ENCODE measurements around the gene RND2. TPM values are rescaled to one million over a fixed set of nuclear protein-coding genes. Genes with fewer than 3 reads are reported as not detected.
"Not testable (repeated sequence)": the region's sequence is repeated elsewhere in the genome, so short reads cannot be mapped to it uniquely, and the experiment has no call there.

The RND2 gene, protein sequence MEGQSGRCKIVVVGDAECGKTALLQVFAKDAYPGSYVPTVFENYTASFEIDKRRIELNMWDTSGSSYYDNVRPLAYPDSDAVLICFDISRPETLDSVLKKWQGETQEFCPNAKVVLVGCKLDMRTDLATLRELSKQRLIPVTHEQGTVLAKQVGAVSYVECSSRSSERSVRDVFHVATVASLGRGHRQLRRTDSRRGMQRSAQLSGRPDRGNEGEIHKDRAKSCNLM
- total RNA-seq (0.77 and 0.99 TPM in 2 replicates), polyA plus RNA-seq (0.54 and 0.95 TPM in 2 replicates), polyA minus RNA-seq (ENCODE audit: low replicate concordance) (0.96 and 1.1 TPM in 2 replicates)
- 0.68 and 1.3 TPM in 2 replicates for polyA plus RNA-seq (2012)

DNA sequence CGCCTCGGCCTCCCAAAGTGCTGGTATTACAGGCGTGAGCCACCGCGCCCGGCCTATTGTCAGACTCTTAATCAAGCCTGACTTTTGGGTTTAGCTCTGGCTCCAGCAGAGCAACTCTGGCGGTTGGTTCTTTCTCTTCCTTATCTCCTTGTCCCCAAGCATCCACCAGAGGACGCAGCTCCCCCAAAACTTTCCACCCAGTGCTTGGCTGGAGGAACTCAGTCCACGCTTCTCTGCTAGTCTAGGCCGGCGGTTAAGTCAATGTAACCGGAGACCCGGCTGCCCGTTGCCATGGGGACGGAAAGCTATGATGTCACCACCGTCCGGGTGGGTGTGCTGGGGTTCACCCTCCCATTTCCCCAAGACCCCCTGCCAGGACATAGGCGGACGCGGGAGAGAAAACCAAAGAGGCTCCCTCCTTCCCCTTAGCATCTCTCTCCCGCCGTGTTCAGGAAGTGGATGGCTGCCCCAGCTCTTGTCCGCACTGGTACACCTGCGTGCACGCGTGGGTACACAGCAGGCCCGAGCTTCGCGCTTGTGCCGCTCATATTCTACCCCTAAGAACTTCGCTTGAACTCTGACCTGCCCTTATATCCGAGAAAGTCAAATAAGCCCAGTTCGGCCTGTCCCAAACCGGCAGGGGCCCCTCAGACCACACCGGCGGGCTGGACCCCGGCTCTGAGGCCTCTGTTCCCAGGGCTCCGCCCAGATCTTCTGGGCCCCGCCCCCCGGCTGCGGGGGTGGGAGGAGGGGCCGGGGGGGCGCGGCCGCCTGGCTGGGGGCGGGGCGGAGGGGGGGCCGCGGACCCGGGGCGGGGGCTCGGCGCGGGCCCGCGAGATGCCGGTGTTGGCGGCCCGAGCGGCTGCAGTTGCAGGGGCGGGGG, at the start of gene RND2:
RND2 (plus strand) TSS at position 825 of the 883 bp plus-strand sequence. CDS start 117 bp downstream, outside the sequence.
- H3K36me3 ChIP-seq (ENCODE audit: control insufficient read depth, insufficient read depth, low read length), result no peaks in the 10 kb centered on the region
- H4K20me1 ChIP-seq (ENCODE audit: control insufficient read depth, extremely low read depth, insufficient read depth, low read length), result no peaks in the 10 kb centered on the region
- H3K4me1 ChIP-seq (ENCODE audit: control insufficient read depth, extremely low read depth, insufficient read depth, low read length), result peaks cover 13% of the 10 kb centered on the region
- peak within 1 kb of the TSS; percentile 100 for H3K4me2 ChIP-seq (ENCODE audit: extremely low read depth, insufficient read depth, low read length)
- peak within 1 kb of the TSS; percentile 59 to 76 (median 68) for H3K4me3 ChIP-seq (replicated peaks in 1 of 4; ENCODE audit: control extremely low read depth in 1 of 4, insufficient read depth in 1 of 4, low read depth in 3 of 4, low read length in 4 of 4)
- peak within 1 kb of the TSS; percentile 91 for H2AFZ ChIP-seq (ENCODE audit: low read length)
- H3K9ac ChIP-seq (ENCODE audit: insufficient read depth, low read length), result peak within 1 kb of the TSS; percentile 58
- peak; percentile 93 to 95 for DNase-seq (ENCODE audit: low read depth in 2 of 2)
- H3K79me2 ChIP-seq (ENCODE audit: control insufficient read depth, insufficient read depth, low read length), result peaks cover 20% of the 10 kb centered on the region
- H3K27ac ChIP-seq (ENCODE audit: insufficient read depth, low read length), result peak within 1 kb of the TSS; percentile 43
- TF ChIP-seq EZH2 (IDR thresholded peaks at IDR 0.05; ENCODE audit: low read length, missing control alignments), result no peak
- TF ChIP-seq, protein P1, sequence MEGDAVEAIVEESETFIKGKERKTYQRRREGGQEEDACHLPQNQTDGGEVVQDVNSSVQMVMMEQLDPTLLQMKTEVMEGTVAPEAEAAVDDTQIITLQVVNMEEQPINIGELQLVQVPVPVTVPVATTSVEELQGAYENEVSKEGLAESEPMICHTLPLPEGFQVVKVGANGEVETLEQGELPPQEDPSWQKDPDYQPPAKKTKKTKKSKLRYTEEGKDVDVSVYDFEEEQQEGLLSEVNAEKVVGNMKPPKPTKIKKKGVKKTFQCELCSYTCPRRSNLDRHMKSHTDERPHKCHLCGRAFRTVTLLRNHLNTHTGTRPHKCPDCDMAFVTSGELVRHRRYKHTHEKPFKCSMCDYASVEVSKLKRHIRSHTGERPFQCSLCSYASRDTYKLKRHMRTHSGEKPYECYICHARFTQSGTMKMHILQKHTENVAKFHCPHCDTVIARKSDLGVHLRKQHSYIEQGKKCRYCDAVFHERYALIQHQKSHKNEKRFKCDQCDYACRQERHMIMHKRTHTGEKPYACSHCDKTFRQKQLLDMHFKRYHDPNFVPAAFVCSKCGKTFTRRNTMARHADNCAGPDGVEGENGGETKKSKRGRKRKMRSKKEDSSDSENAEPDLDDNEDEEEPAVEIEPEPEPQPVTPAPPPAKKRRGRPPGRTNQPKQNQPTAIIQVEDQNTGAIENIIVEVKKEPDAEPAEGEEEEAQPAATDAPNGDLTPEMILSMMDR (conservative IDR thresholded peaks at IDR 0.05 in 1 of 2, IDR thresholded peaks at IDR 0.05 in 1 of 2; ENCODE audit: low read depth in 1 of 2, low read length in 2 of 2), result peak; percentile 81 to 92
- no peaks in the 10 kb centered on the region for H3K9me3 ChIP-seq (ENCODE audit: control insufficient read depth, insufficient read depth, low read depth, low read length)
- no peaks in the 10 kb centered on the region for H3K27me3 ChIP-seq (ENCODE audit: control insufficient read depth, insufficient read depth, low read length)

DNA sequence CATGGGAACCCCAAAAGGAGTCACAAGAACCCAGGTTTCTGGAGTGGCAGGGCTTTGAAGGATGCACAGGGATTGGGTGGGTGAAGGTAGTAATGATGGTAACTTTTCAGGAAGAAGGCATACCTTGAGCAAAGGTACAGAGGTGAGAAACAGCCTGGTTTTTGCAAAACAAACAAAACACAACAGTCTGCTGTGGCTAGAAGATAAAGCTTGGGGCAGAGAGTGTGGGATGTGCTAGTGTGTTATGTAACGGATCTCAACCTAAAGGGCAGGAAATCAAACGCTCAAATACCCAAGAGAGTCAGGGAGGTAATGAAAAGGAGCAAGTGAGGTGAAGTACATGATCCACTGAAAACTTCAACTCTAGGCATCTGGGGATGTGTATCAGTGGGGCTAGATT, 49.8 kb upstream of the RND2 start:
- H4K20me1 ChIP-seq (ENCODE audit: control insufficient read depth, extremely low read depth, insufficient read depth, low read length), result no peaks in the 10 kb centered on the region
- no peaks in the 10 kb centered on the region for H3K9me3 ChIP-seq (ENCODE audit: control insufficient read depth, insufficient read depth, low read depth, low read length)
- H3K27ac ChIP-seq (ENCODE audit: insufficient read depth, low read length), result no peak overlapping the region
- H3K27me3 ChIP-seq (ENCODE audit: control insufficient read depth, insufficient read depth, low read length), result no peaks in the 10 kb centered on the region
- no peak overlapping the region for H2AFZ ChIP-seq (ENCODE audit: low read length)
- H3K4me3 ChIP-seq (replicated peaks in 1 of 4; ENCODE audit: control extremely low read depth in 1 of 4, insufficient read depth in 1 of 4, low read depth in 3 of 4, low read length in 4 of 4), result no peak overlapping the region
- no peaks in the 10 kb centered on the region for H3K79me2 ChIP-seq (ENCODE audit: control insufficient read depth, insufficient read depth, low read length)
- DNase-seq (ENCODE audit: low read depth in 2 of 2), result no peak
- H3K9ac ChIP-seq (ENCODE audit: insufficient read depth, low read length), result no peak overlapping the region
- no peaks in the 10 kb centered on the region for H3K36me3 ChIP-seq (ENCODE audit: control insufficient read depth, insufficient read depth, low read length)
- TF ChIP-seq EZH2 (IDR thresholded peaks at IDR 0.05; ENCODE audit: low read length, missing control alignments), result no peak
- TF ChIP-seq, protein P1 (conservative IDR thresholded peaks at IDR 0.05 in 1 of 2, IDR thresholded peaks at IDR 0.05 in 1 of 2; ENCODE audit: low read depth in 1 of 2, low read length in 2 of 2), result no peak
- no peak overlapping the region for H3K4me2 ChIP-seq (ENCODE audit: extremely low read depth, insufficient read depth, low read length)
- peaks cover 2% of the 10 kb centered on the region for H3K4me1 ChIP-seq (ENCODE audit: control insufficient read depth, extremely low read depth, insufficient read depth, low read length)

DNA sequence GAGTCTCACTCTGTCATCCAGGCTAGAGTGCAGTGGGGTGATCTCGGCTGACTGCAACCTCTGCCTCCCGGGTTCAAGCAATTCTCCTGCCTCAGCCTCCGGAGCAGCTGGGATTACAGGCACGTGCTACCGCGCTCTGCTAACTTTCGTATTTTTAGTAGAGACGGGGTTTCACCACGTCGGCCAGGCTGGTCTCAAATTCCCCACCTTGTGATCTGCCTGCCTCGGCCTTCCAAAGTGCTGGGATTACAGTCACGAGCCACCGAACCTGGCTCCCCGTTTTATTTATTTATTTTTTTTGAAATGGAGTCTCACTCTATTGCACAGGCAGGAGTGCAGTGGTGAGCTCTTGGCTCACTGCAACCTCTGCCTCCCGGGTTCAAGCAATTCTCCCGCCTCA, 49.3 kb upstream of the RND2 start:
- not testable (repeated sequence) for H3K9ac ChIP-seq (ENCODE audit: insufficient read depth, low read length); DNase-seq (ENCODE audit: low read depth in 2 of 2); H3K79me2 ChIP-seq (ENCODE audit: control insufficient read depth, insufficient read depth, low read length); H3K9me3 ChIP-seq (ENCODE audit: control insufficient read depth, insufficient read depth, low read depth, low read length); H3K36me3 ChIP-seq (ENCODE audit: control insufficient read depth, insufficient read depth, low read length); H3K4me2 ChIP-seq (ENCODE audit: extremely low read depth, insufficient read depth, low read length); H4K20me1 ChIP-seq (ENCODE audit: control insufficient read depth, extremely low read depth, insufficient read depth, low read length); H3K27ac ChIP-seq (ENCODE audit: insufficient read depth, low read length); H3K27me3 ChIP-seq (ENCODE audit: control insufficient read depth, insufficient read depth, low read length); H3K4me3 ChIP-seq (replicated peaks in 1 of 4; ENCODE audit: control extremely low read depth in 1 of 4, insufficient read depth in 1 of 4, low read depth in 3 of 4, low read length in 4 of 4); H3K4me1 ChIP-seq (ENCODE audit: control insufficient read depth, extremely low read depth, insufficient read depth, low read length); H2AFZ ChIP-seq (ENCODE audit: low read length)
